A673 (cell line): ENCODE results near the gene UGT1A9. TPM values are rescaled to one million over a fixed set of nuclear protein-coding genes. Genes with fewer than 3 reads are reported as not detected.

Experiments used
- BruUV-seq: library from RNA; stranded (reverse); fragments of 400-500 nt; replicated peaks from 2 replicates; lab custom pipeline; 2021; lab: Mats Ljungman, UMichigan
- CTCF ChIA-PET: fragments of 300-600 bp; sonication (Branson Sonifier 250); formaldehyde crosslinking; loops from one replicate; lab custom pipeline; 2022; ENCODE audit warnings: antibody characterized with exemption; lab: Charles Lee
- POLR2A ChIA-PET: fragments of 300-600 bp; sonication (Branson Sonifier 250); formaldehyde crosslinking; loops from one replicate; lab custom pipeline; 2022; ENCODE audit warnings: antibody characterized with exemption; ENCODE audit not compliant: low non-redundant PET; lab: Charles Lee
- DNase-seq: peaks from one replicate; pipeline ENCODE4 v3.0.0-alpha.2; 2015; ENCODE audit warnings: low spot score
- H3K27ac ChIP-seq: fragments of 200-600 bp; sonication (generic); 2 replicates; pipeline ENCODE4 v1.5.1; 2016; ENCODE audit warnings: mixed run types, low read depth, mild to moderate bottlenecking, mixed read lengths, antibody characterized with exemption, low read length; ENCODE audit not compliant: poor library complexity, severe bottlenecking
- H3K27me3 ChIP-seq: fragments of 200-600 bp; sonication (generic); replicated peaks from 2 replicates; pipeline ENCODE4 v1.6.1; 2017; ENCODE audit warnings: mixed run types, low read depth, mild to moderate bottlenecking, mixed read lengths, antibody characterized with exemption, low read length; ENCODE audit not compliant: insufficient read depth, poor library complexity
- H3K36me3 ChIP-seq: fragments of 200-600 bp; sonication (generic); 2 replicates; pipeline ENCODE4 v1.6.1; 2016; ENCODE audit warnings: mixed run types, mild to moderate bottlenecking, mixed read lengths, antibody characterized with exemption, low read length; ENCODE audit not compliant: insufficient read depth, poor library complexity, severe bottlenecking
- H3K4me1 ChIP-seq: fragments of 200-600 bp; sonication (generic); 2 replicates; pipeline ENCODE4 v1.6.1; 2017; ENCODE audit warnings: mixed run types, mild to moderate bottlenecking, mixed read lengths, antibody characterized with exemption, low read length; ENCODE audit not compliant: insufficient read depth, poor library complexity, severe bottlenecking
- H3K4me3 ChIP-seq: fragments of 200-600 bp; sonication (generic); 2 replicates; pipeline ENCODE4 v1.5.1; 2016; ENCODE audit warnings: low read depth, mixed run types, mild to moderate bottlenecking, mixed read lengths, low read length; ENCODE audit not compliant: poor library complexity, severe bottlenecking
- H3K9me3 ChIP-seq: fragments of 200-600 bp; sonication (generic); 2 replicates; pipeline ENCODE4 v1.6.1; 2016; ENCODE audit warnings: mixed run types, low read depth, mild to moderate bottlenecking, mixed read lengths, antibody characterized with exemption, low read length; ENCODE audit not compliant: poor library complexity, severe bottlenecking
- CTCF ChIP-seq: fragments of 300-800, 200-600 bp; sonication (generic); conservative IDR thresholded peaks from 2 replicates; pipeline ENCODE4 v1.5.1; 2017; ENCODE audit warnings: low read depth, mild to moderate bottlenecking, antibody characterized with exemption, low read length, moderate library complexity, mixed read lengths
- EZH2 ChIP-seq: fragments of 200-600 bp; sonication (generic); IDR thresholded peaks from 2 replicates; pipeline ENCODE4 v1.6.1; 2017; ENCODE audit warnings: borderline replicate concordance, low read depth, mild to moderate bottlenecking, mixed read lengths, antibody characterized with exemption, low read length; ENCODE audit not compliant: poor library complexity, severe bottlenecking
- intact Hi-C: fragments of 100-400 bp; cut with micrococcal nuclease; formaldehyde crosslinking; loops from one replicate; pipeline ENCODE4 v1.10.0; 2022; ENCODE audit not compliant: unreplicated experiment
- total RNA-seq: library from RNA; stranded (reverse); gene quantifications from 2 replicates; pipeline ENCODE4 v1.2.3, GENCODE V29; 2021

Gene UGT1A9
- total RNA-seq, 1 experiment from 2014 or later = not detected

GRCh38 chr2:233690444-233690843 lies 18.7 kb downstream of the UGT1A9 start:
- BruUV-seq = no TSS peak
- intact Hi-C loops = no loop called here
- no peaks in the 10 kb centered on the region for H3K9me3 ChIP-seq

GRCh38 chr2:233691443-233692433 lies 20.0 kb downstream of the UGT1A9 start:
- Histone ChIP-seq H3K4me3 (no peak overlapping the region), H3K27me3 (no peaks in the 10 kb centered on the region), H3K36me3 (no peaks in the 10 kb centered on the region), H3K4me1 (no peaks in the 10 kb centered on the region), H3K27ac (no peak overlapping the region), H3K9me3 (no peaks in the 10 kb centered on the region)
- CTCF ChIA-PET = no interaction called here
- DNase-seq = no peak
- no TSS peak for BruUV-seq
- intact Hi-C loops = no loop called here
- POLR2A ChIA-PET = interaction anchor here (0.6 kb wide), 1 partner anchor 12 kb away, joined by 3 read pairs; no protein-coding TSS in a partner anchor
- no peak for TF ChIP-seq EZH2
- no peak for TF ChIP-seq CTCF

More at GRCh38 chr2:233690444-233690843, 18.7 kb downstream of the UGT1A9 start:
- no peak overlapping the region for H3K4me3 ChIP-seq
- H3K36me3 ChIP-seq = no peaks in the 10 kb centered on the region
- POLR2A ChIA-PET = no interaction called here
- CTCF ChIA-PET = no interaction called here
- no peak for DNase-seq
- H3K4me1 ChIP-seq = no peaks in the 10 kb centered on the region
- no peak for TF ChIP-seq CTCF
- no peak for TF ChIP-seq EZH2
- H3K27ac ChIP-seq = no peak overlapping the region
- H3K27me3 ChIP-seq = no peaks in the 10 kb centered on the region

GRCh38 chr2:233692648-233693047 lies 20.9 kb downstream of the UGT1A9 start, which contains the start of gene UGT1A6:
UGT1A6 (plus strand) TSS chr2:233692890; CDS start chr2:233693005, 115 bp downstream.
- no peaks in the 10 kb centered on the region for H3K36me3 ChIP-seq
- intact Hi-C loops = no loop called here
- CTCF ChIA-PET = no interaction called here
- H3K27ac ChIP-seq = no peak within 1 kb of the TSS
- H3K27me3 ChIP-seq = no peaks in the 10 kb centered on the region
- no peaks in the 10 kb centered on the region for H3K4me1 ChIP-seq
- no TSS peak for BruUV-seq
- no peaks in the 10 kb centered on the region for H3K9me3 ChIP-seq
- no peak within 1 kb of the TSS for H3K4me3 ChIP-seq
- no peak for DNase-seq
- TF ChIP-seq CTCF = no peak
- TF ChIP-seq EZH2 = no peak
- POLR2A ChIA-PET = interaction anchor here (0.6 kb wide), 1 partner anchor 52 kb away, joined by 4 read pairs; no protein-coding TSS in a partner anchor
